GM18499 (cell line): Measurements from ENCODE around the gene NFIA.

Experiments
- ATAC-seq: cut with Tn5 transposase; IDR thresholded peaks from one replicate; pipeline ENCODE4 v1.9.1; 2021; ENCODE audit warnings: moderate number of reproducible peaks; ENCODE audit not compliant: insufficient read depth, unreplicated experiment

Gene NFIA

GRCh38 chr1:61376151-61376550, 293.8 kb downstream of the NFIA start:
- no peak for ATAC-seq

- no peak for ATAC-seq
Observed at GRCh38 chr1:61377242-61377958, 295.0 kb downstream of the NFIA start.

- ATAC-seq = no peak
Observed at GRCh38 chr1:61378494-61379180, 296.3 kb downstream of the NFIA start.

GRCh38 chr1:61379693-61380092, 297.3 kb downstream of the NFIA start:
- ATAC-seq = no peak

- ATAC-seq = no peak
Observed at GRCh38 chr1:61380561-61380960, 298.2 kb downstream of the NFIA start.

- no peak for ATAC-seq
Observed at GRCh38 chr1:61386323-61386722, 304.0 kb downstream of the NFIA start.

GRCh38 chr1:61386770-61387169, 304.4 kb downstream of the NFIA start:
- no peak for ATAC-seq

GRCh38 chr1:61387829-61388228, 305.5 kb downstream of the NFIA start:
- no peak for ATAC-seq

GRCh38 chr1:61388566-61388965, 306.2 kb downstream of the NFIA start:
- no peak for ATAC-seq

- no peak for ATAC-seq
Observed at GRCh38 chr1:61389194-61389925, 307.0 kb downstream of the NFIA start.

GRCh38 chr1:61389926-61390845, 307.8 kb downstream of the NFIA start:
- no peak for ATAC-seq

- no peak for ATAC-seq
Observed at GRCh38 chr1:61391730-61392129, 309.4 kb downstream of the NFIA start.

GRCh38 chr1:61392409-61393242, 310.3 kb downstream of the NFIA start:
- no peak for ATAC-seq

GRCh38 chr1:61393575-61393974, 311.2 kb downstream of the NFIA start:
- no peak for ATAC-seq

GRCh38 chr1:61395146-61395800, 312.9 kb downstream of the NFIA start:
- ATAC-seq = no peak

- no peak for ATAC-seq
Observed at GRCh38 chr1:61397495-61397894, 315.1 kb downstream of the NFIA start.

- ATAC-seq = no peak
Observed at GRCh38 chr1:61397935-61398334, 315.6 kb downstream of the NFIA start.

GRCh38 chr1:61399199-61399598, 316.8 kb downstream of the NFIA start:
- ATAC-seq = no peak
